Endothelial cell of umbilical vein (primary cell): ENCODE measurements around the gene MAGI1. TPM values are rescaled to one million over a fixed set of nuclear protein-coding genes. Genes with fewer than 3 reads are reported as not detected.

Experiments used
- BruUV-seq: library from RNA; stranded (reverse); fragments of 400-500 nt; replicated peaks from 2 replicates; lab custom pipeline; 2021; lab: Mats Ljungman, UMichigan
- CTCF ChIA-PET: fragments of 300-600, 350-600 bp; sonication (Branson Sonifier 250); formaldehyde crosslinking; loops from one replicate; lab custom pipeline; 2021; ENCODE audit warnings: antibody characterized with exemption, inconsistent platforms; lab: Charles Lee
- POLR2A ChIA-PET: fragments of 300-600, 350-600 bp; sonication (Branson Sonifier 250); formaldehyde crosslinking; loops from one replicate; lab custom pipeline; 2021; ENCODE audit warnings: antibody characterized with exemption, inconsistent platforms; lab: Charles Lee
- DNase-seq: peaks from one replicate; pipeline ENCODE4 v3.0.0-alpha.2; 2011; ENCODE audit warnings: low read depth, low spot score
- FAIRE-seq: peaks from 2 replicates; lab custom pipeline; 2011; peaks lifted over from hg19 to GRCh38; lab: Jason Lieb, UNC
- H2AFZ ChIP-seq: 2 replicates; pipeline ENCODE4 v1.6.0; 2012; ENCODE audit warnings: low read depth, low read length, control low read depth, inconsistent platforms
- H3K27ac ChIP-seq: 2 replicates; pipeline ENCODE4 v1.5.1; 2011; ENCODE audit warnings: low read depth, mild to moderate bottlenecking, control low read depth, low read length, moderate library complexity; ENCODE audit not compliant: insufficient read depth
- H3K27me3 ChIP-seq, 2 experiments: 2 replicates each; pipeline versions ENCODE4 v1.6.0 to v1.6.1; 2011; ENCODE audit warnings: low read length in 2 of 2, mixed read lengths in 1 of 2; ENCODE audit not compliant: control insufficient read depth in 2 of 2, insufficient read depth in 2 of 2
- H3K36me3 ChIP-seq, 2 experiments: 2 replicates in 1 of 2; 3 replicates in 1 of 2; pipeline ENCODE4 v1.5.1; 2011; ENCODE audit warnings: low read length in 2 of 2, mild to moderate bottlenecking in 1 of 2, moderate library complexity in 1 of 2; ENCODE audit not compliant: control insufficient read depth in 2 of 2, insufficient read depth in 2 of 2; ENCODE audit errors: extremely low read depth in 1 of 2
- H3K4me1 ChIP-seq: 3 replicates; pipeline ENCODE4 v1.5.1; 2011; ENCODE audit warnings: mild to moderate bottlenecking, low read length; ENCODE audit not compliant: control insufficient read depth, insufficient read depth; ENCODE audit errors: extremely low read depth
- H3K4me2 ChIP-seq: 2 replicates; pipeline ENCODE4 v1.6.1; 2011; ENCODE audit warnings: low read length, control low read depth, mixed read lengths; ENCODE audit not compliant: insufficient read depth
- H3K4me3 ChIP-seq, 3 experiments: fragments of 200-600 bp in 1 of 3; sonication (generic), shearing (Covaris generic) in 1 of 3; replicated peaks in 1 of 3; 2 replicates each; pipeline ENCODE4 v1.5.1; 2011 to 2016; ENCODE audit warnings: control low read depth in 3 of 3, low read length in 3 of 3, mild to moderate bottlenecking in 2 of 3, inconsistent platforms in 1 of 3, low read depth in 1 of 3, moderate library complexity in 1 of 3; ENCODE audit not compliant: insufficient read depth in 1 of 3
- H3K79me2 ChIP-seq: 2 replicates; pipeline ENCODE4 v1.6.0; 2012; ENCODE audit warnings: low read length, inconsistent platforms; ENCODE audit not compliant: control insufficient read depth, insufficient read depth
- H3K9ac ChIP-seq: replicated peaks from 2 replicates; pipeline ENCODE3; 2011; ENCODE audit warnings: low read length, control low read depth; ENCODE audit not compliant: insufficient read depth; ENCODE audit errors: extremely low read depth
- H3K9me1 ChIP-seq: replicated peaks from 3 replicates; pipeline ENCODE4 v1.6.0; 2011; ENCODE audit warnings: mild to moderate bottlenecking, low read length; ENCODE audit not compliant: control insufficient read depth, insufficient read depth; ENCODE audit errors: extremely low read depth
- H3K9me3 ChIP-seq: replicated peaks from 2 replicates; pipeline ENCODE4 v1.5.1; 2012; ENCODE audit warnings: low read length, inconsistent platforms; ENCODE audit not compliant: control insufficient read depth, insufficient read depth
- H4K20me1 ChIP-seq: replicated peaks from 2 replicates; pipeline ENCODE3; 2011; ENCODE audit warnings: mild to moderate bottlenecking, low read length; ENCODE audit not compliant: control insufficient read depth, insufficient read depth; ENCODE audit errors: extremely low read depth
- EZH2 ChIP-seq: IDR thresholded peaks from 2 replicates; pipeline ENCODE4 v1.6.1; 2012; ENCODE audit warnings: borderline replicate concordance, low read depth, mild to moderate bottlenecking, moderate library complexity, low read length, inconsistent platforms; ENCODE audit not compliant: severe bottlenecking
- FOS ChIP-seq: IDR thresholded peaks from 2 replicates; pipeline ENCODE4 v1.6.1; 2011; ENCODE audit warnings: mild to moderate bottlenecking, low read length, moderate library complexity, borderline replicate concordance; ENCODE audit not compliant: insufficient read depth
- GATA2 ChIP-seq: IDR thresholded peaks from 2 replicates; pipeline ENCODE4 v1.7.0; 2011; ENCODE audit warnings: low read depth, mild to moderate bottlenecking, moderate library complexity, mixed read lengths, low read length; ENCODE audit not compliant: insufficient read length, insufficient read depth
- JUN ChIP-seq: IDR thresholded peaks from 2 replicates; pipeline ENCODE4 v1.6.1; 2011; ENCODE audit warnings: borderline replicate concordance, low read depth; ENCODE audit not compliant: insufficient read length, insufficient read depth
- MYC ChIP-seq: IDR thresholded peaks from one replicate; pipeline ENCODE4 v1.6.1; 2011; ENCODE audit warnings: mild to moderate bottlenecking, low read depth, low read length
- POLR2AphosphoS5 ChIP-seq: IDR thresholded peaks from 2 replicates; pipeline ENCODE4 v1.6.1; 2012; ENCODE audit warnings: low read depth, mild to moderate bottlenecking, control low read depth, low read length, moderate library complexity; ENCODE audit not compliant: insufficient read depth
- dilution Hi-C: fragments of 300-500 bp; cut with MboI; formaldehyde crosslinking; loops from one replicate; pipeline ENCODE4 v1.15.0; 2019; ENCODE audit warnings: low sequenced_read_pairs; ENCODE audit not compliant: extremely low pct_ligation_motif_present
- intact Hi-C: fragments of 100-400 bp; cut with micrococcal nuclease; formaldehyde crosslinking; loops from one replicate; pipeline ENCODE4 v1.10.0; 2022
- polyA plus RNA-seq, 4 experiments: library from polyadenylated mRNA; depleted of rRNA in 3 of 4; stranded (reverse) in 3 of 4; unstranded in 1 of 4; fragments of >200 nt; gene quantifications; 2 replicates each; pipeline versions ENCODE4 v1.2.1 to v1.2.3, GENCODE V29; 2011 to 2012; ENCODE audit warnings: missing spikeins in 1 of 4
- total RNA-seq: library from RNA; stranded (reverse); gene quantifications from 2 replicates; pipeline ENCODE4 v1.2.3, GENCODE V29; 2021
- TF ChIP-seq, protein P1 (sequence below), 2 donors: IDR thresholded peaks; 1 replicate in 1 of 2; 2 replicates in 1 of 2; pipeline ENCODE4 v1.5.1; 2011; ENCODE audit warnings: low read length in 2 of 2, mild to moderate bottlenecking in 2 of 2, moderate library complexity in 2 of 2, control low read depth in 1 of 2, inconsistent platforms in 1 of 2, low read depth in 1 of 2; ENCODE audit not compliant: insufficient read depth in 1 of 2; ENCODE audit errors: extremely low read depth in 1 of 2
- TF ChIP-seq, protein P2 (sequence below): IDR thresholded peaks from 2 replicates; pipeline ENCODE4 v1.6.1; 2011; ENCODE audit not compliant: insufficient read depth, insufficient read length

MAGI1 gene
- total and polyA plus RNA-seq, 2 donors (not counting 3 experiments of a cell fraction or from before 2014, with no cell fraction given) = 10.1 to 47.9 TPM

DNA sequence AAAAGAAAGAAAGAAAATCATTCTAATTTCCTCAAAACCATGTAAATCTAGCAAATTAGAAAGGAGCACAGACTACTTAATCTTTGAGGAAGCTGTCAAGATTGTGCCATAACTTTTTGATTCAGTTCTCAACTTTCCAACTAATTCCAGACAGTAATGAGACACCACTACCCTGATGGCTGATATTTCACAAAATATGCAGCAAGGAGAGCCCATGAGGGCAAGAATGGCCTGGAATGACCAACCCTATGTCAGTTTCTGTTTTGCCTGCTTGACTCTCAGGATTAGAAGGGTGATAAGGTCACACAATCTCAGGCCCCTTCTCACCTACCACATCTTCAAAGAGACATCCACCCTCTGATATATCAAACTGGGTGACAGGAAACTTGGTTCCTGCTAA lies 134.7 kb downstream of the MAGI1 start:
- Histone ChIP-seq H3K9me3 (no peaks in the 10 kb centered on the region), H3K4me1 (peaks cover 28% of the 10 kb centered on the region), H2AFZ (no peak overlapping the region), H3K36me3 (no peaks in the 10 kb centered on the region), H3K9me1 (no peaks in the 10 kb centered on the region), H3K9ac (no peak overlapping the region), H3K4me3 (no peak overlapping the region), H3K27ac (no peak overlapping the region), H3K4me2 (no peak overlapping the region), H3K27me3 (no peaks in the 10 kb centered on the region), H4K20me1 (no peaks in the 10 kb centered on the region), H3K79me2 (no peaks in the 10 kb centered on the region)
- BruUV-seq = no TSS peak
- intact Hi-C loops (loop anchor here (5.0 kb wide), 1 partner anchor 233 kb away; no protein-coding TSS in a partner anchor), dilution Hi-C loops (no loop called here)
- TF ChIP-seq FOS (no peak), MYC (no peak), JUN (no peak), POLR2AphosphoS5 (no peak), EZH2 (no peak), GATA2 (no peak)
- TF ChIP-seq, protein P1, sequence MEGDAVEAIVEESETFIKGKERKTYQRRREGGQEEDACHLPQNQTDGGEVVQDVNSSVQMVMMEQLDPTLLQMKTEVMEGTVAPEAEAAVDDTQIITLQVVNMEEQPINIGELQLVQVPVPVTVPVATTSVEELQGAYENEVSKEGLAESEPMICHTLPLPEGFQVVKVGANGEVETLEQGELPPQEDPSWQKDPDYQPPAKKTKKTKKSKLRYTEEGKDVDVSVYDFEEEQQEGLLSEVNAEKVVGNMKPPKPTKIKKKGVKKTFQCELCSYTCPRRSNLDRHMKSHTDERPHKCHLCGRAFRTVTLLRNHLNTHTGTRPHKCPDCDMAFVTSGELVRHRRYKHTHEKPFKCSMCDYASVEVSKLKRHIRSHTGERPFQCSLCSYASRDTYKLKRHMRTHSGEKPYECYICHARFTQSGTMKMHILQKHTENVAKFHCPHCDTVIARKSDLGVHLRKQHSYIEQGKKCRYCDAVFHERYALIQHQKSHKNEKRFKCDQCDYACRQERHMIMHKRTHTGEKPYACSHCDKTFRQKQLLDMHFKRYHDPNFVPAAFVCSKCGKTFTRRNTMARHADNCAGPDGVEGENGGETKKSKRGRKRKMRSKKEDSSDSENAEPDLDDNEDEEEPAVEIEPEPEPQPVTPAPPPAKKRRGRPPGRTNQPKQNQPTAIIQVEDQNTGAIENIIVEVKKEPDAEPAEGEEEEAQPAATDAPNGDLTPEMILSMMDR (IDR thresholded peaks at IDR 0.05; ENCODE audit: extremely low read depth in 1 of 2, insufficient read depth in 1 of 2, low read depth in 1 of 2, low read length in 2 of 2) = no peak
- TF ChIP-seq, protein P2, sequence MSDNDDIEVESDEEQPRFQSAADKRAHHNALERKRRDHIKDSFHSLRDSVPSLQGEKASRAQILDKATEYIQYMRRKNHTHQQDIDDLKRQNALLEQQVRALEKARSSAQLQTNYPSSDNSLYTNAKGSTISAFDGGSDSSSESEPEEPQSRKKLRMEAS = no peak
- FAIRE-seq (no peak), DNase-seq (no peak)
- CTCF ChIA-PET = interaction anchor here (2.2 kb wide), 1 partner anchor 10 kb away, joined by 6 read pairs; no protein-coding TSS in a partner anchor
- POLR2A ChIA-PET = no interaction called here
